Measurements from ENCODE around the gene CYBA.

Gene CYBA

DNA sequence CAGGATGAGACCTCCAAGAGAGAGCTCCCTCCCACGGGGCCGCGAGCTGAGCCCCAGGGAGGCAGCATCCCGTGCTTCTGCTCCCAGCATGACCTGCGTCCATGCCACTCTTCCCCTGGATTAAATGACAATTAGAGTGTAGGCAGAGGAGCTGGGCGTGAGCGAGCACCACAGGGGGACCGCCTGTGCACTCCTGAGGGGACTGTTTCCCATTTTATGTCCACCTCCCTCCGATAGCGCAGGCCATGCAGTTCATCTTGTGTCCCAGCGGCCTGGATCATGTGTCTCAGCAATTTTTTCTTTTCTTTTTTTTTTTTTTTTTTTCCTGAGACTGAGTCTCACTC is 18.3 kb downstream of the CYBA start:
- no peak for TF ChIP-seq CTCF (conservative IDR thresholded peaks at IDR 0.05; ENCODE audit: low read depth, low read length)
- H3K4me3 ChIP-seq (ENCODE audit: low read length): no peak overlapping the region
- no peak for DNase-seq (ENCODE audit: low read depth)

DNA sequence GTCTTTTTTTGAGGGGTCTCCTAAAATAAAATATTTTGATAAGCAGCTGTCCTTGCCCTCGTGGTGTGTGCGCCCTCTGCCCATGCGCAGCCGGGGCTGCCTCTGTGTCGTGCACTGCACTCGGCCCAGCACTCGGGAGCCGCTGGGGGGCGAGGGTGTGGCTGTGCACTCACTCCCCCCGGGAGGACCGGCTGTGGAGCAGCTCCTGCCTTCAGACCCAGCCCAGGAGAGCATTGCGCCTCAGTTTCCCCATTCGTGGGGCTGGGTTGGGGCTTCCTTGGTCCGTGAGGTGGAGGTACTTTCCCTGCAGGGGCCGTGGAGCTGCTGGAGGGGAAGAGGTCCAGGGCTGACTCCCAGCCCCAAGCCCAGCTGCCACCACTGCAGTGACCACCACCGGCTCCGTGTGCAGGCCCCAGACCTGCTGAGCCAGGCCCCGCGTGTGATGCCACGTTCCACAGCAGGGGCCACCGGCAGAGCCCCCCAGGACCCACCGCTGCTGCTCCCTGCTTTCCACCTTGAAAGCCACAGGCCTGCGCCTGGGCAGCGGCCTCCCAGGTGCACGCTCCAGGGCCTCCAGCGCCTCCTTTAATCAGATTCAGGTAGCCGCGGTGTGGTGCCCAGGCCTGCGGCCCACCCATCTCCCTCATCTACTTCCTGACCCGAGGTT is 18.8 kb downstream of the CYBA start:
- no peak for TF ChIP-seq CTCF (conservative IDR thresholded peaks at IDR 0.05; ENCODE audit: low read depth, low read length)
- DNase-seq (ENCODE audit: low read depth): no peak
- no peak overlapping the region for H3K4me3 ChIP-seq (ENCODE audit: low read length)

- no peak for DNase-seq (ENCODE audit: low read depth)
- H3K4me3 ChIP-seq (ENCODE audit: low read length): no peak overlapping the region
- no peak for TF ChIP-seq CTCF (conservative IDR thresholded peaks at IDR 0.05; ENCODE audit: low read depth, low read length)
Measured at GRCh38 chr16:88631384-88631783, 19.5 kb downstream of the CYBA start.

DNA sequence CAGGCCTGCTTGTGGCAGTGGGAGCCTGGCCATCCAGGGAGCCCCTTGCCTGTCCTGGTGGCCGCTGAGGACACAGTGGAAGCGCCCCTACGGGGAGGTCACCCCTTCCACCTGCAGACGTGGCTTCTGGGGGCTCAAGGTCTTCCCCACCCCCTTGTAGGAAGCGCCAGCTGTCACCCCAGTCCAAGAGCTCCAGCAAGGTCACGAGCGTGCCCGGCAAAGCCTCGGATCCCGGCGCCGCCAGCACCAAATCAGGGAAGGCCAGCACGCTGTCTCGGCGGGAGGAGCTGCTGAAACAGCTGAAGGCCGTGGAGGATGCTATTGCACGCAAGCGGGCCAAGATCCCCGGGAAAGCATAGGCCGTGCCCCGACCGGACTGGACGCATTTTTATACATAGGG is 19.9 kb downstream of the CYBA start:
- no peak for DNase-seq (ENCODE audit: low read depth)
- H3K4me3 ChIP-seq (ENCODE audit: low read length): no peak overlapping the region
- TF ChIP-seq CTCF (conservative IDR thresholded peaks at IDR 0.05; ENCODE audit: low read depth, low read length): no peak

DNA sequence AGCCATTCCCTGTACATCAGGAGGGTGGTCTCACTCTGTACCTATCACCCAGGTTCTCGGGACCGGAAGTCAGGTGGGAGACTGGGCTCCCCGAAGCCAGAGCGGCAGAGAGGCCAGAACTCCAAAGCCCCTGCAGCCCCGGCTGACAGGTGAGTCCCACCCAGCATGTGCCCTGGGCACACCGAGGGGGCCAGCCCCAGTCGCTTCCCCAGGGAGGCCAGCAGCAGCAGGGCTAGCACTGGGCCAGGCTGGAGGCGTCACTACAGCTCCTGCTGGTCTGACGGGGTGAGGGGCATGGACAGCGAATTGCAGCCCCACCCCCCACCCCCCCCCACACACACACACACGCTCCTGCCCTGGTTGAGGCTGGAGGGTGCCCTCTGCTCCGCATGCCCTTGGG is 20.4 kb downstream of the CYBA start:
- TF ChIP-seq CTCF (conservative IDR thresholded peaks at IDR 0.05; ENCODE audit: low read depth, low read length): no peak
- DNase-seq (ENCODE audit: low read depth): no peak
- H3K4me3 ChIP-seq (ENCODE audit: low read length): no peak overlapping the region

DNA sequence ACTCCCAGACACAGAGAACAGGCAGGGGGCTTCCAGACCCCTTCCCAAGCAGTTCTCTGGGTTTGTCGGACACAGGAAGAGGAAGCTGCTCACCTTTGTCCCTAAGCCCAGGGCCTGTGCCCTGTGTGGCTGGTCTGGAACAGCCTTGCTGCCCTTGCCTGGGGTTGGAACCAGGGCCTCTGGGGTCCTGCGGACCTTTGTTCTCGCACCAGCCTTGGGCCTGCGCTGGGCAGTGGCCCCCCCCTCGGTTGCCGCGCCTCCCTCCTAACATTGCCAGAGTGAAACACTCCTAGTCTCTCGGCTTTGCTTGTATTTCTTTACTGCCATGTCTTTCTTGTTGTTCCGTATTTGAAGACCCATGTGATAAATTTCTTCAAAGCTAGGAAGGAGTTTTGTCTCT is 21.0 kb downstream of the CYBA start:
- DNase-seq (ENCODE audit: low read depth): no peak
- no peak for TF ChIP-seq CTCF (conservative IDR thresholded peaks at IDR 0.05; ENCODE audit: low read depth, low read length)
- no peak overlapping the region for H3K4me3 ChIP-seq (ENCODE audit: low read length)

- DNase-seq (ENCODE audit: low read depth): no peak
- no peak overlapping the region for H3K4me3 ChIP-seq (ENCODE audit: low read length)
- TF ChIP-seq CTCF (conservative IDR thresholded peaks at IDR 0.05; ENCODE audit: low read depth, low read length): peak; percentile 55
Measured at GRCh38 chr16:88628512-88628974, 22.3 kb downstream of the CYBA start.

Measured in retinal pigment epithelial cell (primary cell).